GM23338 (cell line): ENCODE measurements around the gene NUDC. TPM values are rescaled to one million over a fixed set of nuclear protein-coding genes. Genes with fewer than 3 reads are reported as not detected.
A peak's percentile ranks its signal among the peaks of the same experiment; 100 is the strongest.

Experiments used
- ATAC-seq: fragments of 200-7000 bp; cut with Tn5 transposase; 3 replicates; pipeline ENCODE4 v1.9.1; 2020
- DNase-seq: peaks from one replicate; pipeline ENCODE4 v3.0.0-alpha.2; 2015; ENCODE audit warnings: low spot score
- H2AFZ ChIP-seq: fragments of 200-600 bp; sonication (generic); 2 replicates; pipeline ENCODE4 v1.8.0; 2016; ENCODE audit warnings: antibody characterized with exemption, mild to moderate bottlenecking, moderate library complexity
- H3F3A ChIP-seq: fragments of 200-600 bp; sonication (generic); replicated peaks from 2 replicates; pipeline ENCODE4 v1.8.0; 2017; ENCODE audit warnings: antibody characterized with exemption, mixed run types, low read depth
- H3K27ac ChIP-seq: fragments of 200-600 bp; sonication (generic); 2 replicates; pipeline ENCODE4 v1.6.1; 2016; ENCODE audit warnings: low read depth
- H3K27me3 ChIP-seq: fragments of 200-600 bp; sonication (generic); 2 replicates; pipeline ENCODE4 v1.8.0; 2016; ENCODE audit warnings: mild to moderate bottlenecking, mixed run types, moderate library complexity; ENCODE audit not compliant: insufficient read depth
- H3K36me3 ChIP-seq: fragments of 200-600 bp; sonication (generic); 2 replicates; pipeline ENCODE4 v1.8.0; 2016; ENCODE audit warnings: mild to moderate bottlenecking; ENCODE audit not compliant: insufficient read depth
- H3K4me1 ChIP-seq: fragments of 200-600 bp; sonication (generic); 2 replicates; pipeline ENCODE4 v1.8.0; 2016; ENCODE audit warnings: mild to moderate bottlenecking, moderate library complexity; ENCODE audit not compliant: insufficient read depth
- H3K4me2 ChIP-seq: fragments of 200-600 bp; sonication (generic); 2 replicates; pipeline ENCODE4 v1.7.1; 2017; ENCODE audit warnings: mixed run types
- H3K4me3 ChIP-seq: fragments of 200-600 bp; sonication (generic); 2 replicates; pipeline ENCODE4 v1.6.1; 2016; ENCODE audit warnings: mixed run types
- H3K79me2 ChIP-seq: fragments of 200-600 bp; sonication (generic); replicated peaks from 2 replicates; pipeline ENCODE4 v1.8.0; 2017; ENCODE audit warnings: mild to moderate bottlenecking; ENCODE audit not compliant: insufficient read depth
- H3K9me2 ChIP-seq: fragments of 200-600 bp; sonication (generic); 2 replicates; pipeline ENCODE4 v1.8.0; 2017; ENCODE audit not compliant: insufficient read depth
- H4K20me1 ChIP-seq: fragments of 200-600 bp; sonication (generic); replicated peaks from 2 replicates; pipeline ENCODE4 v1.8.0; 2017; ENCODE audit warnings: mild to moderate bottlenecking; ENCODE audit not compliant: insufficient read depth
- H3K27ac Mint-ChIP-seq: 2 replicates; pipeline ENCODE4 v1.8.0; 2020; ENCODE audit warnings: inconsistent platforms, mild to moderate bottlenecking, moderate library complexity, mixed read lengths
- H3K27me3 Mint-ChIP-seq: 3 replicates; pipeline ENCODE4 v1.8.0; 2022; ENCODE audit warnings: low read depth, mild to moderate bottlenecking, moderate library complexity, mixed read lengths, inconsistent platforms; ENCODE audit not compliant: insufficient read depth, poor library complexity
- H3K36me3 Mint-ChIP-seq: 3 replicates; pipeline ENCODE4 v1.8.0; 2021; ENCODE audit warnings: low read depth, mild to moderate bottlenecking, inconsistent platforms, moderate library complexity, mixed read lengths
- H3K4me1 Mint-ChIP-seq: 3 replicates; pipeline ENCODE4 v1.8.0; 2020; ENCODE audit warnings: mild to moderate bottlenecking, inconsistent platforms, mixed read lengths
- H3K4me3 Mint-ChIP-seq: 3 replicates; pipeline ENCODE4 v1.8.0; 2021; ENCODE audit warnings: moderate library complexity, mild to moderate bottlenecking, inconsistent platforms, mixed read lengths
- H3K9me3 Mint-ChIP-seq: 3 replicates; pipeline ENCODE4 v1.8.0; 2020; ENCODE audit warnings: moderate library complexity, mild to moderate bottlenecking, inconsistent platforms, mixed read lengths
- CREB1 ChIP-seq: fragments of 250-450 bp; sonication (Bioruptor Pico); IDR thresholded peaks from 2 replicates; pipeline ENCODE4 v1.5.0; 2020; ENCODE audit warnings: low read depth, mild to moderate bottlenecking, moderate library complexity
- EZH2phosphoT487 ChIP-seq: fragments of 200-600 bp; sonication (generic); IDR thresholded peaks from one replicate; pipeline ENCODE4 v1.8.1; 2018; ENCODE audit warnings: antibody characterized with exemption; ENCODE audit not compliant: unreplicated experiment
- JUNB ChIP-seq: IDR thresholded peaks from one replicate; pipeline ENCODE4 v1.6.1; 2016; ENCODE audit warnings: antibody characterized with exemption; ENCODE audit not compliant: unreplicated experiment
- POLR2AphosphoS5 ChIP-seq: IDR thresholded peaks from 2 replicates; pipeline ENCODE4 v1.6.1; 2016; ENCODE audit warnings: antibody characterized with exemption, low read depth
- ZNF331 ChIP-seq: fragments of 250-450 bp; sonication (Bioruptor Pico); IDR thresholded peaks from 2 replicates; pipeline ENCODE4 v1.5.0; 2020; ENCODE audit warnings: low read depth, mild to moderate bottlenecking, moderate library complexity
- polyA plus RNA-seq: library from polyadenylated mRNA; unstranded; fragments of >200 nt; fragmentation: Nextera tagmentation; extraction: Ambion mirVana; gene quantifications from 2 replicates; pipeline ENCODE4 v1.2.1, GENCODE V29; 2016
- total RNA-seq: library from RNA; depleted of rRNA; stranded (reverse); fragments of >200 nt; shearing (Covaris generic); gene quantifications from 2 replicates; pipeline ENCODE4 v1.2.3, GENCODE V29; 2014
- TF ChIP-seq, protein P1 (sequence below): fragments of 250-450 bp; sonication (Bioruptor Pico); IDR thresholded peaks from 2 replicates; pipeline ENCODE4 v1.5.0; 2020; ENCODE audit warnings: mild to moderate bottlenecking, moderate library complexity
- TF ChIP-seq, protein P2 (sequence below), 2 experiments: fragments of 200-600 bp in 1 of 2; sonication (generic) in 1 of 2; conservative IDR thresholded peaks; 2 replicates each; pipeline versions ENCODE4 v1.5.1 to v1.6.1; 2016 to 2017; ENCODE audit warnings: antibody characterized with exemption in 2 of 2, low read depth in 2 of 2, mild to moderate bottlenecking in 2 of 2, moderate library complexity in 1 of 2
- TF ChIP-seq, protein P3 (sequence below): IDR thresholded peaks from one replicate; pipeline ENCODE4 v1.6.1; 2018; ENCODE audit warnings: antibody characterized with exemption; ENCODE audit not compliant: unreplicated experiment
- TF ChIP-seq, protein P4 (sequence below): IDR thresholded peaks from 2 replicates; pipeline ENCODE4 v1.6.1; 2016; ENCODE audit warnings: antibody characterized with exemption

NUDC gene
- total and polyA plus RNA-seq, 2 experiments from 2014 or later, result 96.2 to 224 TPM

DNA sequence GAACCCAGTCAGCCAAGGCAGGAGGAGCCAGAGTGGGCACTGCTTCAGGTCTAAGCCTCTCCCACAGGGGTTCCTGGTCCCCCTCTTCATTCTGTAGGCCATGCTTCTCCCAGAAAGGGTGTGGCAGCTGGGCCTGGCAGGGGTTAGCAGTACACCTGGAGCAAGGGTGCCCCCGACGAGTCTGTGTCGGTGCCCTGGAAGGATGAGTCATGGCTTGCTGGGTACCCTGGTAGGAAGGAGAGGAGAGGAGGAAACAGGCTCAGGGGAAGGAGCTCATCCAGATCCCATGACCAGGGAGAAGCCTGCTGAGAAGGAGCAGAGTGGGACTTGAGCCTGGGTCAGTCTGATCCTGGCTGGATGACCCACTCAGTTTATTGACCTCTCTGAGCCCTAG lies 28.4 kb downstream of the NUDC start (continued):
- TF ChIP-seq, protein P1, sequence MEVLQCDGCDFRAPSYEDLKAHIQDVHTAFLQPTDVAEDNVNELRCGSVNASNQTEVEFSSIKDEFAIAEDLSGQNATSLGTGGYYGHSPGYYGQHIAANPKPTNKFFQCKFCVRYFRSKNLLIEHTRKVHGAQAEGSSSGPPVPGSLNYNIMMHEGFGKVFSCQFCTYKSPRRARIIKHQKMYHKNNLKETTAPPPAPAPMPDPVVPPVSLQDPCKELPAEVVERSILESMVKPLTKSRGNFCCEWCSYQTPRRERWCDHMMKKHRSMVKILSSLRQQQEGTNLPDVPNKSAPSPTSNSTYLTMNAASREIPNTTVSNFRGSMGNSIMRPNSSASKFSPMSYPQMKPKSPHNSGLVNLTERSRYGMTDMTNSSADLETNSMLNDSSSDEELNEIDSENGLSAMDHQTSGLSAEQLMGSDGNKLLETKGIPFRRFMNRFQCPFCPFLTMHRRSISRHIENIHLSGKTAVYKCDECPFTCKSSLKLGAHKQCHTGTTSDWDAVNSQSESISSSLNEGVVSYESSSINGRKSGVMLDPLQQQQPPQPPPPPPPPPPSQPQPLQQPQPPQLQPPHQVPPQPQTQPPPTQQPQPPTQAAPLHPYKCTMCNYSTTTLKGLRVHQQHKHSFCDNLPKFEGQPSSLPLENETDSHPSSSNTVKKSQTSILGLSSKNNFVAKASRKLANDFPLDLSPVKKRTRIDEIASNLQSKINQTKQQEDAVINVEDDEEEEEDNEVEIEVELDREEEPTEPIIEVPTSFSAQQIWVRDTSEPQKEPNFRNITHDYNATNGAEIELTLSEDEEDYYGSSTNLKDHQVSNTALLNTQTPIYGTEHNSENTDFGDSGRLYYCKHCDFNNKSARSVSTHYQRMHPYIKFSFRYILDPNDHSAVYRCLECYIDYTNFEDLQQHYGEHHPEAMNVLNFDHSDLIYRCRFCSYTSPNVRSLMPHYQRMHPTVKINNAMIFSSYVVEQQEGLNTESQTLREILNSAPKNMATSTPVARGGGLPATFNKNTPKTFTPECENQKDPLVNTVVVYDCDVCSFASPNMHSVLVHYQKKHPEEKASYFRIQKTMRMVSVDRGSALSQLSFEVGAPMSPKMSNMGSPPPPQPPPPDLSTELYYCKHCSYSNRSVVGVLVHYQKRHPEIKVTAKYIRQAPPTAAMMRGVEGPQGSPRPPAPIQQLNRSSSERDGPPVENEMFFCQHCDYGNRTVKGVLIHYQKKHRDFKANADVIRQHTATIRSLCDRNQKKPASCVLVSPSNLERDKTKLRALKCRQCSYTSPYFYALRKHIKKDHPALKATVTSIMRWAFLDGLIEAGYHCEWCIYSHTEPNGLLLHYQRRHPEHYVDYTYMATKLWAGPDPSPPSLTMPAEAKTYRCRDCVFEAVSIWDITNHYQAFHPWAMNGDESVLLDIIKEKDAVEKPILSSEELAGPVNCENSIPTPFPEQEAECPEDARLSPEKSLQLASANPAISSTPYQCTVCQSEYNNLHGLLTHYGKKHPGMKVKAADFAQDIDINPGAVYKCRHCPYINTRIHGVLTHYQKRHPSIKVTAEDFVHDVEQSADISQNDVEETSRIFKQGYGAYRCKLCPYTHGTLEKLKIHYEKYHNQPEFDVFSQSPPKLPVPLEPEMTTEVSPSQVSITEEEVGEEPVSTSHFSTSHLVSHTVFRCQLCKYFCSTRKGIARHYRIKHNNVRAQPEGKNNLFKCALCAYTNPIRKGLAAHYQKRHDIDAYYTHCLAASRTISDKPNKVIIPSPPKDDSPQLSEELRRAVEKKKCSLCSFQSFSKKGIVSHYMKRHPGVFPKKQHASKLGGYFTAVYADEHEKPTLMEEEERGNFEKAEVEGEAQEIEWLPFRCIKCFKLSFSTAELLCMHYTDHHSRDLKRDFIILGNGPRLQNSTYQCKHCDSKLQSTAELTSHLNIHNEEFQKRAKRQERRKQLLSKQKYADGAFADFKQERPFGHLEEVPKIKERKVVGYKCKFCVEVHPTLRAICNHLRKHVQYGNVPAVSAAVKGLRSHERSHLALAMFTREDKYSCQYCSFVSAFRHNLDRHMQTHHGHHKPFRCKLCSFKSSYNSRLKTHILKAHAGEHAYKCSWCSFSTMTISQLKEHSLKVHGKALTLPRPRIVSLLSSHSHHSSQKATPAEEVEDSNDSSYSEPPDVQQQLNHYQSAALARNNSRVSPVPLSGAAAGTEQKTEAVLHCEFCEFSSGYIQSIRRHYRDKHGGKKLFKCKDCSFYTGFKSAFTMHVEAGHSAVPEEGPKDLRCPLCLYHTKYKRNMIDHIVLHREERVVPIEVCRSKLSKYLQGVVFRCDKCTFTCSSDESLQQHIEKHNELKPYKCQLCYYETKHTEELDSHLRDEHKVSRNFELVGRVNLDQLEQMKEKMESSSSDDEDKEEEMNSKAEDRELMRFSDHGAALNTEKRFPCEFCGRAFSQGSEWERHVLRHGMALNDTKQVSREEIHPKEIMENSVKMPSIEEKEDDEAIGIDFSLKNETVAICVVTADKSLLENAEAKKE (CRISPR knock-in tag), result no peak
- TF ChIP-seq, protein P2, sequence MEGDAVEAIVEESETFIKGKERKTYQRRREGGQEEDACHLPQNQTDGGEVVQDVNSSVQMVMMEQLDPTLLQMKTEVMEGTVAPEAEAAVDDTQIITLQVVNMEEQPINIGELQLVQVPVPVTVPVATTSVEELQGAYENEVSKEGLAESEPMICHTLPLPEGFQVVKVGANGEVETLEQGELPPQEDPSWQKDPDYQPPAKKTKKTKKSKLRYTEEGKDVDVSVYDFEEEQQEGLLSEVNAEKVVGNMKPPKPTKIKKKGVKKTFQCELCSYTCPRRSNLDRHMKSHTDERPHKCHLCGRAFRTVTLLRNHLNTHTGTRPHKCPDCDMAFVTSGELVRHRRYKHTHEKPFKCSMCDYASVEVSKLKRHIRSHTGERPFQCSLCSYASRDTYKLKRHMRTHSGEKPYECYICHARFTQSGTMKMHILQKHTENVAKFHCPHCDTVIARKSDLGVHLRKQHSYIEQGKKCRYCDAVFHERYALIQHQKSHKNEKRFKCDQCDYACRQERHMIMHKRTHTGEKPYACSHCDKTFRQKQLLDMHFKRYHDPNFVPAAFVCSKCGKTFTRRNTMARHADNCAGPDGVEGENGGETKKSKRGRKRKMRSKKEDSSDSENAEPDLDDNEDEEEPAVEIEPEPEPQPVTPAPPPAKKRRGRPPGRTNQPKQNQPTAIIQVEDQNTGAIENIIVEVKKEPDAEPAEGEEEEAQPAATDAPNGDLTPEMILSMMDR (conservative IDR thresholded peaks at IDR 0.05; ENCODE audit: low read depth in 2 of 2), result no peak
- TF ChIP-seq POLR2AphosphoS5, result 0 out of 2 replicates have a peak, but pooled peaks have one; percentile 12

DNA sequence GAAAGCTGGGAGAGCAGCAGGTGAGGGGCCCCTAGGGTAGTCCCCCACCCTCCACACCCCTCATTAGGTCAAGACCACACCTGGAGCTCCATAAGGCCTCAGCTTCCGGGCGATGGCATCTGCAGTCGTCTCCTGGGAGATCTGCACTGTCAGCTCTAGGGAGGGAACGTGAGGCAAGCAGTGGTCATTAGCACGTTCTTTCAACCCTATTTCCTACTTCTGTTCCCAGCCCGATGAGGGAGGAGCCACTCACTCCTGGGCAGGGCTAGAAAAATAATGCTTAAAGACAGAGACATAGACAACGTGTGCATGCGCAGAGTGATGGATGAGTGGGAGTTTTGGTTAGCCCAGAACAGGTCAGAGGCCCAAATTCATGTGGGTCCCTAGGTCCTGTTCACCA lies 29.1 kb downstream of the NUDC start:
- Histone ChIP-seq H3K27ac (no peak overlapping the region), H3K27me3 (no peaks in the 10 kb centered on the region), H3K4me2 (no peak overlapping the region), H3K79me2 (no peaks in the 10 kb centered on the region), H3K36me3 (peaks cover 5% of the 10 kb centered on the region; the same call in 1 of the 2 replicates), H3F3A (peaks cover 17% of the 10 kb centered on the region), H3K9me2 (no peaks in the 10 kb centered on the region), H3K4me3 (no peak overlapping the region), H4K20me1 (peaks cover 5% of the 10 kb centered on the region; the same call in 1 of the 2 replicates), H2AFZ (no peak overlapping the region), H3K4me1 (no peaks in the 10 kb centered on the region)
- TF ChIP-seq JUNB (no peak), EZH2phosphoT487 (no peak), CREB1 (CRISPR knock-in tag) (no peak), ZNF331 (CRISPR knock-in tag) (no peak), POLR2AphosphoS5 (no peak)
- TF ChIP-seq, protein P3, sequence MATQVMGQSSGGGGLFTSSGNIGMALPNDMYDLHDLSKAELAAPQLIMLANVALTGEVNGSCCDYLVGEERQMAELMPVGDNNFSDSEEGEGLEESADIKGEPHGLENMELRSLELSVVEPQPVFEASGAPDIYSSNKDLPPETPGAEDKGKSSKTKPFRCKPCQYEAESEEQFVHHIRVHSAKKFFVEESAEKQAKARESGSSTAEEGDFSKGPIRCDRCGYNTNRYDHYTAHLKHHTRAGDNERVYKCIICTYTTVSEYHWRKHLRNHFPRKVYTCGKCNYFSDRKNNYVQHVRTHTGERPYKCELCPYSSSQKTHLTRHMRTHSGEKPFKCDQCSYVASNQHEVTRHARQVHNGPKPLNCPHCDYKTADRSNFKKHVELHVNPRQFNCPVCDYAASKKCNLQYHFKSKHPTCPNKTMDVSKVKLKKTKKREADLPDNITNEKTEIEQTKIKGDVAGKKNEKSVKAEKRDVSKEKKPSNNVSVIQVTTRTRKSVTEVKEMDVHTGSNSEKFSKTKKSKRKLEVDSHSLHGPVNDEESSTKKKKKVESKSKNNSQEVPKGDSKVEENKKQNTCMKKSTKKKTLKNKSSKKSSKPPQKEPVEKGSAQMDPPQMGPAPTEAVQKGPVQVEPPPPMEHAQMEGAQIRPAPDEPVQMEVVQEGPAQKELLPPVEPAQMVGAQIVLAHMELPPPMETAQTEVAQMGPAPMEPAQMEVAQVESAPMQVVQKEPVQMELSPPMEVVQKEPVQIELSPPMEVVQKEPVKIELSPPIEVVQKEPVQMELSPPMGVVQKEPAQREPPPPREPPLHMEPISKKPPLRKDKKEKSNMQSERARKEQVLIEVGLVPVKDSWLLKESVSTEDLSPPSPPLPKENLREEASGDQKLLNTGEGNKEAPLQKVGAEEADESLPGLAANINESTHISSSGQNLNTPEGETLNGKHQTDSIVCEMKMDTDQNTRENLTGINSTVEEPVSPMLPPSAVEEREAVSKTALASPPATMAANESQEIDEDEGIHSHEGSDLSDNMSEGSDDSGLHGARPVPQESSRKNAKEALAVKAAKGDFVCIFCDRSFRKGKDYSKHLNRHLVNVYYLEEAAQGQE, result no peak
- TF ChIP-seq, protein P2 (conservative IDR thresholded peaks at IDR 0.05; ENCODE audit: low read depth in 2 of 2), result no peak
- TF ChIP-seq, protein P4, sequence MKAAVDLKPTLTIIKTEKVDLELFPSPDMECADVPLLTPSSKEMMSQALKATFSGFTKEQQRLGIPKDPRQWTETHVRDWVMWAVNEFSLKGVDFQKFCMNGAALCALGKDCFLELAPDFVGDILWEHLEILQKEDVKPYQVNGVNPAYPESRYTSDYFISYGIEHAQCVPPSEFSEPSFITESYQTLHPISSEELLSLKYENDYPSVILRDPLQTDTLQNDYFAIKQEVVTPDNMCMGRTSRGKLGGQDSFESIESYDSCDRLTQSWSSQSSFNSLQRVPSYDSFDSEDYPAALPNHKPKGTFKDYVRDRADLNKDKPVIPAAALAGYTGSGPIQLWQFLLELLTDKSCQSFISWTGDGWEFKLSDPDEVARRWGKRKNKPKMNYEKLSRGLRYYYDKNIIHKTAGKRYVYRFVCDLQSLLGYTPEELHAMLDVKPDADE, result no peak
- H3K36me3 Mint-ChIP-seq, result peaks cover 44% of the 10 kb centered on the region
- H3K4me1 Mint-ChIP-seq, result no peaks in the 10 kb centered on the region
- ATAC-seq, result no peak
- peaks cover 10% of the 10 kb centered on the region for H3K27me3 Mint-ChIP-seq
- no peak overlapping the region for H3K27ac Mint-ChIP-seq
- DNase-seq, result no peak
- H3K4me3 Mint-ChIP-seq, result no peak overlapping the region
- H3K9me3 Mint-ChIP-seq, result no peaks in the 10 kb centered on the region
